ENCODE data around the gene TTC9.

TTC9 gene
- total RNA-seq, result 10.5 to 68.6 (median 43.2) reads per million in 3 experiments

- peak; percentile 39 for DNase-seq
Measured at GRCh38 chr14:70641548-70642302, at the start of gene TTC9. TSS of gene TTC9 (plus strand) at chr14:70641916. CDS start at chr14:70642130, 214 bp downstream.

- no peak for DNase-seq
Measured at GRCh38 chr14:70594461-70594860, 47.3 kb upstream of the TTC9 start.

GRCh38 chr14:70595443-70596185, 46.1 kb upstream of the TTC9 start:
- no peak for DNase-seq

GRCh38 chr14:70597731-70598130, 44.0 kb upstream of the TTC9 start:
- DNase-seq, result no peak

- no peak for DNase-seq
Measured at GRCh38 chr14:70599345-70599744, 42.4 kb upstream of the TTC9 start.

- DNase-seq, result peak; percentile 87
Measured at GRCh38 chr14:70600382-70601157, 41.1 kb upstream of the TTC9 start, which contains the start of gene MED6. TSS of gene MED6 (minus strand) at chr14:70600655. CDS start at chr14:70600637, 18 bp downstream.

GRCh38 chr14:70601162-70601561, 40.6 kb upstream of the TTC9 start:
- no peak for DNase-seq

- DNase-seq, result no peak
Measured at GRCh38 chr14:70602254-70602653, 39.5 kb upstream of the TTC9 start.

GRCh38 chr14:70611216-70611615, 30.5 kb upstream of the TTC9 start:
- DNase-seq, result no peak

GRCh38 chr14:70616646-70617045, 25.1 kb upstream of the TTC9 start:
- DNase-seq, result no peak

- no peak for DNase-seq
Measured at GRCh38 chr14:70618314-70618713, 23.4 kb upstream of the TTC9 start.

GRCh38 chr14:70619708-70620107, 22.0 kb upstream of the TTC9 start:
- no peak for DNase-seq

- DNase-seq, result peak; percentile 50
Measured at GRCh38 chr14:70622111-70622712, 19.5 kb upstream of the TTC9 start.

- DNase-seq, result no peak
Measured at GRCh38 chr14:70624972-70625371, 16.7 kb upstream of the TTC9 start.

- DNase-seq, result no peak
Measured at GRCh38 chr14:70631948-70632347, 9.8 kb upstream of the TTC9 start.

- no peak for DNase-seq
Measured at GRCh38 chr14:70635971-70636595, 5.6 kb upstream of the TTC9 start.

GRCh38 chr14:70638416-70638815, 3.3 kb upstream of the TTC9 start:
- DNase-seq, result no peak

- DNase-seq, result peak; percentile 62
Measured at GRCh38 chr14:70640938-70641547, 673 bp upstream of the TTC9 start.

GRCh38 chr14:70642303-70643235, 853 bp downstream of the TTC9 start:
- DNase-seq, result peak; percentile 27

GRCh38 chr14:70643967-70644366, 2.3 kb downstream of the TTC9 start:
- DNase-seq, result no peak

GRCh38 chr14:70645892-70646291, 4.2 kb downstream of the TTC9 start:
- DNase-seq, result no peak

All from central memory CD4-positive, alpha-beta T cell (primary cell).